Lower lobe of right lung (tissue), 2 donors: Measurements from ENCODE around the gene TESK1. TPM values are rescaled to one million over a fixed set of nuclear protein-coding genes. Genes with fewer than 3 reads are reported as not detected.

Experiments used
- ATAC-seq, 2 donors: fragments of 200-7000 bp; cut with Tn5 transposase; one replicate each; pipeline ENCODE4 v1.9.1; 2020 to 2022; ENCODE audit warnings: mild to moderate bottlenecking in 2 of 2, moderate library complexity in 2 of 2
- DNase-seq: peaks from one replicate; pipeline ENCODE4 v3.0.0-alpha.2; 2020
- H3K27ac ChIP-seq: fragments of 200-600 bp; one replicate; pipeline ENCODE4 v1.8.0; 2022
- H3K27me3 ChIP-seq: fragments of 200-600 bp; one replicate; pipeline ENCODE4 v1.8.0; 2022; ENCODE audit warnings: low read depth
- H3K36me3 ChIP-seq: fragments of 200-600 bp; one replicate; pipeline ENCODE4 v1.8.0; 2022; ENCODE audit warnings: mild to moderate bottlenecking
- H3K4me1 ChIP-seq: fragments of 200-600 bp; one replicate; pipeline ENCODE4 v1.8.0; 2022
- H3K4me3 ChIP-seq: fragments of 200-600 bp; one replicate; pipeline ENCODE4 v1.8.0; 2022; ENCODE audit warnings: mild to moderate bottlenecking
- H3K9me3 ChIP-seq: fragments of 200-600 bp; one replicate; pipeline ENCODE4 v1.8.0; 2022
- intact Hi-C: fragments of 100-400 bp; cut with DNase I; formaldehyde crosslinking; loops from one replicate; pipeline ENCODE4 v1.11.0; 2022
- total RNA-seq: library from RNA; stranded (reverse); fragmentation: NEBNext Ultra II Directional; extraction: Animal tissue kit (Norgen Biotek cat#: 25700); gene quantifications from one replicate; pipeline ENCODE4 v1.2.1, GENCODE V29; 2021
- TF ChIP-seq, protein P1 (sequence below): fragments of 200-600 bp; IDR thresholded peaks from one replicate; pipeline ENCODE4 v1.8.0; 2022; ENCODE audit warnings: antibody characterized with exemption, mild to moderate bottlenecking
- donor health status: DM: no; HTN: yes; CAD: no; lungs with severe emphysema.

Gene TESK1
- total RNA-seq, 1 donor from 2014 or later = 44.0 TPM

GRCh38 chr9:35559792-35560530 is 45.1 kb upstream of the TESK1 start:
- Histone ChIP-seq H3K27me3 (no peaks in the 10 kb centered on the region), H3K4me1 (peaks cover 16% of the 10 kb centered on the region), H3K9me3 (no peaks in the 10 kb centered on the region), H3K4me3 (no peak overlapping the region), H3K27ac (no peak overlapping the region), H3K36me3 (peaks cover 69% of the 10 kb centered on the region)
- DNase-seq (no peak), ATAC-seq (no peak)
- TF ChIP-seq, protein P1, sequence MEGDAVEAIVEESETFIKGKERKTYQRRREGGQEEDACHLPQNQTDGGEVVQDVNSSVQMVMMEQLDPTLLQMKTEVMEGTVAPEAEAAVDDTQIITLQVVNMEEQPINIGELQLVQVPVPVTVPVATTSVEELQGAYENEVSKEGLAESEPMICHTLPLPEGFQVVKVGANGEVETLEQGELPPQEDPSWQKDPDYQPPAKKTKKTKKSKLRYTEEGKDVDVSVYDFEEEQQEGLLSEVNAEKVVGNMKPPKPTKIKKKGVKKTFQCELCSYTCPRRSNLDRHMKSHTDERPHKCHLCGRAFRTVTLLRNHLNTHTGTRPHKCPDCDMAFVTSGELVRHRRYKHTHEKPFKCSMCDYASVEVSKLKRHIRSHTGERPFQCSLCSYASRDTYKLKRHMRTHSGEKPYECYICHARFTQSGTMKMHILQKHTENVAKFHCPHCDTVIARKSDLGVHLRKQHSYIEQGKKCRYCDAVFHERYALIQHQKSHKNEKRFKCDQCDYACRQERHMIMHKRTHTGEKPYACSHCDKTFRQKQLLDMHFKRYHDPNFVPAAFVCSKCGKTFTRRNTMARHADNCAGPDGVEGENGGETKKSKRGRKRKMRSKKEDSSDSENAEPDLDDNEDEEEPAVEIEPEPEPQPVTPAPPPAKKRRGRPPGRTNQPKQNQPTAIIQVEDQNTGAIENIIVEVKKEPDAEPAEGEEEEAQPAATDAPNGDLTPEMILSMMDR = no peak
- intact Hi-C loops = no loop called here

DNA sequence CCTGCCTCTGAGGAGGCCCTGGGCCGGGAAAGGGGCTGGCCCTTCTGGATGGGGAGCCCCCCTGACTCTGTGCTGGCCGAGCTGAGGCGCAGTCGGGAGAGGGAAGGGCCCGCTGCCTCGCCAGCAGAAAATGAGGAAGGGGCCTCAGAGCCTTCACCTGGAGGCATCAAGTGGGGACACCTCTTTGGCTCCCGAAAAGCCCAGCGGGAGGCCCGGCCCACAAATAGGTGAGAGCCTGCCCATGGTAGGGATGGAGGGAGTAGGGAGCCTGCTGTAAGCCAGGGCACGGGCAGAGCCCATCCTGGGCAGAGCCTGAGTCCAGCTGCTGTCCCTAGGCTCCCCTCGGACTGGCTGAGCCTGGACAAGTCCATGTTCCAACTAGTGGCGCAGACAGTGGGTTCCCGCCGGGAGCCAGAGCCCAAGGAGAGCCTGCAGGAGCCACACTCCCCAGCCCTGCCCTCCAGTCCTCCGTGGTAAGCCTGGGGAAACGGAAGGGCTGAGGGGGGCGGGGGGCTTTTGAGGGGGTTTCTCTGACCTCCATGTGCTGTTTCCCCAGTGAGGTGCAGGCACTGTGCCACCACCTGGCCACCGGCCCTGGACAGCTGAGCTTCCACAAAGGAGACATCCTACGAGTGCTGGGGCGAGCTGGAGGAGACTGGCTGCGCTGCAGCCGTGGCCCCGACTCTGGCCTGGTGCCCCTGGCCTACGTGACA is 44.3 kb upstream of the TESK1 start:
- no peak for ATAC-seq
- DNase-seq = no peak

GRCh38 chr9:35561468-35562261 is 43.4 kb upstream of the TESK1 start:
- ATAC-seq (no peak), DNase-seq (no peak)
- peaks cover 52% of the 10 kb centered on the region for H3K36me3 ChIP-seq
- no peaks in the 10 kb centered on the region for H3K27me3 ChIP-seq
- H3K27ac ChIP-seq = no peak overlapping the region
- TF ChIP-seq, protein P1 = no peak
- no peaks in the 10 kb centered on the region for H3K9me3 ChIP-seq
- intact Hi-C loops = no loop called here
- H3K4me1 ChIP-seq = peaks cover 16% of the 10 kb centered on the region
- no peak overlapping the region for H3K4me3 ChIP-seq

More for the DNA sequence above, 44.3 kb upstream of the TESK1 start:
- TF ChIP-seq, protein P1 = no peak
- peaks cover 16% of the 10 kb centered on the region for H3K4me1 ChIP-seq
- no peak overlapping the region for H3K4me3 ChIP-seq
- intact Hi-C loops = no loop called here
- no peaks in the 10 kb centered on the region for H3K9me3 ChIP-seq
- H3K36me3 ChIP-seq = peaks cover 61% of the 10 kb centered on the region
- no peak overlapping the region for H3K27ac ChIP-seq
- no peaks in the 10 kb centered on the region for H3K27me3 ChIP-seq

- Histone ChIP-seq H3K27ac (peak overlapping the region; percentile 36), H3K9me3 (no peaks in the 10 kb centered on the region), H3K36me3 (peaks cover 37% of the 10 kb centered on the region), H3K4me3 (no peak overlapping the region), H3K4me1 (peaks cover 16% of the 10 kb centered on the region), H3K27me3 (no peaks in the 10 kb centered on the region)
- ATAC-seq (peak in 1 of 2 donors; percentile 11), DNase-seq (no peak)
- TF ChIP-seq, protein P1 = no peak
- intact Hi-C loops = no loop called here
Measured at GRCh38 chr9:35562895-35563780, 41.9 kb upstream of the TESK1 start.

DNA sequence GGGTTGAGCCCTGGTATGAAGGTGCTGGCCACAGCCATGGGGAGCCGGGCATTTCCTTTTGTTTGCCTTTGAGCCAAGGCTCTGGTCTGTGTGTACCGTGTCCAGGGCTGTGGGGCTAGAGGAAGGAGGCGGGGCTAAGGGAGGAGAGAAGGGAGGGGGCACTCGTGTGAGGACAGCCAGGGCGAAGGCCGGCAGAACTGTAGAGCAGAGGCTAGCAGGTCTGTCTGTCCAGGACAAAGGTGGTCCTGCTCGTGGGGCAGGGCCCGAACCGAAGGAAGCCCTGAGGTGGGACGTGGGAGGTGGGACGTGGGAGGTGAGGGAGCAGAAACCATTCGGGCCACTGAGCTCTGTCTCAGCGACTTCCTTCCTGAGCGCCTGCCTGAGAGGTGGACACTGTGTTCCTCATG is 41.3 kb upstream of the TESK1 start:
- H3K4me3 ChIP-seq = no peak overlapping the region
- peak overlapping the region; percentile 36 for H3K27ac ChIP-seq
- H3K27me3 ChIP-seq = no peaks in the 10 kb centered on the region
- no peak for DNase-seq
- H3K36me3 ChIP-seq = peaks cover 30% of the 10 kb centered on the region
- H3K4me1 ChIP-seq = peaks cover 16% of the 10 kb centered on the region
- intact Hi-C loops = no loop called here
- H3K9me3 ChIP-seq = no peaks in the 10 kb centered on the region
- ATAC-seq = peak; percentile 39 to 70
- TF ChIP-seq, protein P1 = no peak
